Right renal cortex interstitium (tissue), 3 donors: Measurements from ENCODE around the gene PDE7B. TPM values are rescaled to one million over a fixed set of nuclear protein-coding genes. Genes with fewer than 3 reads are reported as not detected.

ENCODE experiments used
- DNase-seq, 3 donors: peaks; one replicate each; pipeline ENCODE4 v3.0.0-alpha.2; 2013; ENCODE audit warnings: low read depth in 3 of 3, low spot score in 2 of 3
- polyA plus RNA-seq, 3 donors: library from polyadenylated mRNA; unstranded; fragments of 120-200 nt; gene quantifications; one replicate each; pipeline ENCODE4 v1.2.1, GENCODE V29; 2013; ENCODE audit not compliant: insufficient read length in 3 of 3

PDE7B gene
- polyA plus RNA-seq, 3 donors: 8.3 to 9.2 (median 8.7) TPM

GRCh38 chr6:136016228-136017225 is 165.0 kb downstream of the PDE7B start:
- DNase-seq: no peak

DNA sequence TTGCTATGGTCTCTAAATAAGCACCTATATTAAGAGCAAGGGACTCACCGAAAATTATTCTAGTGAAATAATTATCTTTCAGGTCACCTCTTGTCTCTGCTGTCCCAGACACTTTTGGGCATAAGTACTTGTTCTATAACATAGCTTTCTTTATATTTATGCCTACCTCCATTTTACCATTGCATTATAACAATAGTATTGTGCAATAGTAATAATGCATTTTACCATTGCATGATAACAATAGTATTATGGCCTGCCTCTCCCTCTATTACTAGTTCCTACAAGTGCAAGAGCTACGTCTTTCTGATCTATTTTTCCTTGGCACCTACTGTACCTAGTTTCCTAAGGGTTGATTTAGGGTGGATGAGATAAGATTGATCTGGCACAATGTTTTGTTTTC is 169.2 kb downstream of the PDE7B start:
- DNase-seq: no peak

GRCh38 chr6:136022224-136022874 is 170.8 kb downstream of the PDE7B start:
- no peak for DNase-seq

GRCh38 chr6:136024711-136025110 is 173.2 kb downstream of the PDE7B start:
- DNase-seq: no peak

DNA sequence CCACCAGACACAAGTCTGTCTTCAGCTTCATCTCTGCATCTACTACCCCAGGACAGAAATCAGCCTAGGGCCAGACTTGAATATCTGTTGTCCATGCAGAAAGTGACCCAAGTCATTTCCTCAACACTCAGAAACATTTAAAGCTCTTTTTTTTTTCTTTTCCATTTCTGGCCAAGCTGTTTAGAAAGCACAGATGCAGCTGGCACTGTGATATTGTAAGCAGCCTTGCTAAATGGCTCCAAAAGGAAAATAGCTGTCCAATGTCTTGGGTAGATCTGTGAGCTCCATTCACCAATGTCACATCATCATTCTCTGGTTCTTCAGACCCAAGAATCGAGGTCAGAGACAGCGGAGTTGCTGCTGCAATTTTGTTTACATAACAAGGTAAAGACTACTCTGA is 174.2 kb downstream of the PDE7B start:
- no peak for DNase-seq

DNA sequence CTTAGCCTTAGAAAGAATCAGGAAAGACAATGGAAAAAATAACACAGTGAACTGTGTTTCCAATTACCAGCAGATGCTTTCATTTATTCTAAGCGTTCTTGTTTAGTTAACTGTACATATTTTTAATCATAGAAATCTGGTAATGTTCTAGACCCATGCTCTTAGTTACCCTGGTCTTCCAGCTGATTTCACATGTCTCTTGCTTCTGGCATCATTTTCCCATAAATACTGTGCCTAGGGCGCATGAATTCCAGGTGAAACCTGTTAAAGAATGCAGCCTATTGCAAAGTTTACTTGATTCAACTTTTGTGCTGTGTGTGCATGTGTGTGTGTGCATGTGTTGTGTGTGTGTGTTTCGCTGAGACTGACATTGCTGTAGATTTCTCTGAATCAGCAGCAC is 178.6 kb downstream of the PDE7B start:
- DNase-seq: no peak

DNA sequence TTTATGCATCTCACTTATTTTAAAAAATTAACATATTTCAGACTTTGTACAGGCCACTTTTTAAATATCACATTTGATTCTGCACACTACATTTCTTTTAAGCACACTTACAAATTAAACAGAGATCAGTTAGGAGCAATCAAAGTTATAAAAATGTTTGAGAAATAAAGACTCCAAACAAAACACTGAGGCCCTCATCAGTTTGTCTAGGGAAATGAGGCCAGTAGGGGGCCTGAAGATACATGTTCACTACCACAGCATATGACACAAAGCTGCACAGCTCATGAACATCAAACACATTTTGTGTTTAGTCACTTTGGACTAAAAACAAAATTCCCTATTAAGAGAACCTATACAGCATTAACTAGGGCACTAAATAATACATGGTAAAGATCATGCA is 180.5 kb downstream of the PDE7B start:
- DNase-seq: no peak

- no peak for DNase-seq
These were observed 181.9 kb downstream of the PDE7B start for GRCh38 chr6:136033416-136033815.

DNA sequence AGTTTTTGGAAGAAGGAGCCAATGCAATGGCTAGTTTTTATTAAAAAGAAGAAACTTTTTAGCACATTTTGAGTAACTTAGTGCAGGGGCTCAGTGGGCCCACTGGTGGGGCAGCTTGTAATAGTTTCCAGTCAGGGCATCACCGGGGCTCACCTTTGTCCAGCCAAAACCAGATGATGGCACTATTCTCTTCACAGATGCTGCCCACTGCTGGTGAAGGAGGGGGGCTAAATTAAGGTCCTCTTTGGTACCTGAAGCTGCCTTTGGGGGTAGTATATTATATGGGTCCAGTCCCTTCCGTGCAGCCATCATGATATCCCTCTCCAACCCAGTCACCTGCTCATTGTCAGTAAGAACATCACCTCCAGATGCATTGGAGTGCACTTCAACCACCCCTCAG is 182.9 kb downstream of the PDE7B start:
- no peak for DNase-seq

DNA sequence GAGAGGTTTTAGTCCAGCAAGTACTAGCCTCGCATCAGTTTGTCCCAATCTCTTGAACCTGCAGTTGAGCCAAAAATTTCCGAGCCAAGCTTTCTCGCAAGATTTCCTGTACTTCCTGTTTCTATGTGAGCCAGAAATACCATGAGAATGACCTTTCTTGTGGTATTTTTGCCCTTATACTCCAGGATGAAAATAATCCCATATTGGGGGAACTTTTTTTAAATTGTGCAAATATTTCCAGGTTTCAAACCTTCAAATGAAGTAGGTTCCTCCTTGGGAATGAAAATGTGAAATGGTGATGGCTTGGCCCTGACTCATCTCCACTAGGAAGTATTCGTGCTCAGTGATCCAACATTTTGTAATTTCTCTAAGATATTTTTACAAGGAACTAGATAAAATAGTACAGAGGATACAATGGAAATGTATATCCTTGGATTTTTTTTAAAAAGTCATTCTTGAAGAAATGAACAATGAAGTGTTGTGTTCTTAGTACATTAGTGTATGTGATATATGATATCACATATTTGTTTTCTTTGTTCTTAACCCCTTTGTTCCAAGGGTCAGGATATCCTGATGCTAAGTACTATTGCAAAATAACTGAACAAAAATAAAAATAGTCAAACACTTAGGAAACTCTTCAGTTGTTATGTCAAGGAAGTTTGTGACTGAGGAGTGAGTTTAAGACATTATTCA is 184.0 kb downstream of the PDE7B start:
- DNase-seq: no peak

- no peak for DNase-seq
These were observed 184.5 kb downstream of the PDE7B start for GRCh38 chr6:136036071-136036380.

DNA sequence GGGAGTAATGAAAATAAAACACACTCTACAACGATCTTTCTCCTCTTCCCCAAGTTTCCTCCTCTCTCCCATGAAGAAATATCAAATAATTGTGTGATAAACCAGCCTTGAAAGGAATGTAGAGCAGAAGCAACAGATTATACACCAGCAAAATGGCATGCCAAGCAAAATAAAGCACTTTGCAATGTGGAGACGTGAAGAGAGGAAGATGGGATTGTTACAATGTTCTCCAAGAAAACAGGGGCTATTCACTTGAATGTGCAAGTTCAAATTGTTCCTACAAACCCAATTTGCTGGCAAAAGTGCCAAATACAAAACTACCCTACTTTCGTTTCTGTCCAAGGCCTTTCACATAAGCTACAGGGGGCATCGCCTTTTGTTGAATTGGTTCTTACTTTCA is 185.1 kb downstream of the PDE7B start:
- no peak for DNase-seq

DNA sequence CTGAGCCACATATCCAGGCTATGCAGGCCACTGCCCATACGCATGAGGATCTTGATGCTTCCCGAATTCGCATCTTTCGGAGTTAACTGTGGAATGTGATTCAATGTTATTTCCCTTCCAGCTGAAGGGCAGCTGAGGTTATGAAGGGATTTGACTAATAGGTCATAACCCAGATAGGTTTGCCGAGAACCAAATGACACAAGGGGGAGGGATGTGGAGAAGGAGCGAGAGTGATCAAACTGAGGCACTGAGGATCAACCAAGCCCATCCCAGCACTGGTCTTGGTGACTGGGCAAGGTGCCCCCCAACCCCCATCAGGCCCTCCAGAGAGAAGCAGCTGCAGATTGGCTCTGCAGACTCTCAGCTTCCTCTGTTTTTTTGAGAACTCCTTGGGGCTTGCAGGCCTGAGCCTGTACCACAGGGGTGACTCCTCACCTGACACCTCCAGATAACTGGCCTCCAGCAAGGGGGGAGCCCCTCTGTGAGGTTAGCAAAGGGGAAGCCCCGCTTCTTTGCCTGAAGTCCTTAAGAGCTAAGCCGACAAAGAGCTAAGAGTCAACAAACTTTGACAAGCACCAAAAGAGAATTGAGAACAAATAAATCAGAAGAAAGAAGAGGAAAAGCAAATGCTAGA is 185.9 kb downstream of the PDE7B start:
- DNase-seq: no peak

DNA sequence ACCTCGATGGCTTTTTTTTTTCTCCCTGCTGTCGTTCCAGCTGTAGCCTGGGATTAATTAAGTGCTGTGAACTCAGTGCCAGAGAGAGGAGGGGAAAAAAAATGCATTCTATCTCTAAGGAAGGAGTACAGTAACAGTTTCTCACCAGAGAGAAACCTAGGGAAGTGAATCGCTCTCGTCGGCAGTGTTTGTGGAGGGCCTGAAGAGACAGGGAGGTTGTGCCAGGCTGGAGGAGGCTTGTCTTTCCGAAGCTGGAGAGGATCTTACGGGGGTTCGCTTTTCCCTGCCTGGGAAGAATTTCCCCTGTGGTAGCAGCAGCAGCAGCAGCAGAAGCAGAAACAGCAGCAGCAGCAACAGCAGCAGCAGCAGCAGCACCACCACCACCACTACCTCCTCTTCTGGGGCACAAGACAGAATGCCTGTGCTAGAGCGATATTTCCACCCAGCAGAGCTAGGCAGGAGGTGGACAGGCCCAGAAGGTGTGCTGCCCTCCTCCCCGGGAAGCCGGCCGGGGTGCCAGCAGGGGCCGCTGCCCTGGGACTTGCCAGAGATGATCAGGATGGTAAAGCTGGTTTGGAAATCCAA is 186.5 kb downstream of the PDE7B start:
- peak in 2 of 3 donors; percentile 31 to 36 for DNase-seq

GRCh38 chr6:136038531-136038930 is 187.0 kb downstream of the PDE7B start:
- no peak for DNase-seq

DNA sequence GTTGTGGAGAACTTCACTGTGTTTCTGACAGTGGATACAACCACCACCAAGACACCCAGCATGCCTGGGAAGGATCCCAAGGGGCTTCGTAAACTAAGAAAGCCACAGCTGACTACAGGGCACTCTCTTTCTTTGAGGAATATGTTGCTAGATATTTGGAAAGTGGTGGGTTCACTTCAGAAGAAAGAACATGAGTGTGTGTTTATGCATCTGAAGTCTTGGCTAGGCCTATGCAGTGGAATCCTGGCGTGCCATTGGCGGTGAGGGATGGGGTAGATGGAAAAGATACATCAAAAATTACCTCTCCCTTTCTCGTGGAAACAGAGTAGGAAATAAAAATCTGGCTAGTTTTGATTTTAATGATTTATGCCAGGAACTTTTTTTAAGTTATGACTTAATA is 187.7 kb downstream of the PDE7B start:
- DNase-seq: no peak

DNA sequence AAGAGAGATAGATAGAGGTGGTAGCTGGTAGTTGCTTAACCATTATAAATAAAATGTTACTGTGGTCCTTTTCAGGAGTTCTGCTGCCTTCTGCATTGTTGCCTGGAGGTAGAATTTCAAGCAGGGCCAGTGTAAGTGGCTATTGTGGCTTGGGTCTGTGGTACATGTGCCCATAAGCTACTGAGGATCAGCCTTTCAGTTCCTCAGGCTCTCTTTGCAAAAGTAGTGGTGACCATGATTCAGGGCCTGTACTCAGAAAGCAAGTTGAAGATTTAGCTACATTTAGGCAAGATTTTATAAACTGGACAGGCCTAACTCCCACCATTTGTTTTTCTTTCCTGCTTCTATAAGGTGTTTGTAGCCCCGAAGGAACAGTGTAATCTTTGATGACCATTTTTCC is 199.0 kb downstream of the PDE7B start:
- DNase-seq: no peak

DNA sequence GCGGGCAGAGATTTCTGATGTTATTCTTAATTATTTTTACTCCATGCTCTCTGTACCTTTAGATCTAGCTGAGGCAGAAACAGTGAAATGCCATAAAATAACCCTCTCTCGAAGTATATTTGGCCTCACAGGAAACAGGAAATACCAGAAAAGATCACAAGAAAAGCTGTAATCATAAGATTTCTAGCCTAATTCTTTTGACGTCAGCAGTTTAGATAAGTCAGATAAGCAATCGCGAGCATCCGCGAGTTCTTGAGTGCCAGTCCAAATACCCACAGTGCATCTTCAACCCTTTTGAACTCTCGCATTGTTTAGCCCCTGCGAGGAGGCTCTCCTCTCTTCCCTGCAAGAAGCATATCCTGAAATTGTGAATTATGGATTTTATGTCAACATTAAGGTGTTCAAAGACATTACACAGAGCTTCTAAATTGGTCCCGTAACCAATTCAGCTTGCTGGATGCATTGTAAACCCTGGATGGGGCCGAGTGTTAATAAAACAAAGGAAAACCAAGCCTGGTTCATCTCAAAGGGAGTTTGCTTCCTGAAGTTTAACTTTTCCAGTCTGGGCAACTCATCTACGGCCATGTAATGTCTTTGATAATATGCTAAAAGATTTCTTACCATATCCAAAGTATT is 199.8 kb downstream of the PDE7B start:
- no peak for DNase-seq

GRCh38 chr6:136052031-136052430 is 200.5 kb downstream of the PDE7B start:
- no peak for DNase-seq

DNA sequence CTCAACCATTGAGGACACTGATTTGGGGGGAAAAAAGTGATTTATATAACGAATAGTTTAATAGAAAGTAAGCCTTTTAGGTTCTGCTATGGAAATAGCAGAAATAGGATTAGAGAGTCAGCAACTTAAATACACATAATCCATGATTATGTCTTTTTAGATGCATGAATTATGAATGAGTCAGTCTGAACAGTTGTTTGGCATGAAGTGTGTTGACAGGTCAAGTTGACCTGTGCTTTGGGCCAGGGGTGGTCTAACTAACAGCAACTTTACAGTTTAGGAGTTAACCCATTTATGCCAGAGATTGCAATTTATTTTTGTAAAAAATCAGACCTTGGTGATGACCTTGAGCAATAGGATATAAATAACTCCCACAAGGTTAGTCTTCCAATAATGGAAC is 207.4 kb downstream of the PDE7B start:
- no peak for DNase-seq
